Epidermal melanocyte (primary cell): ENCODE measurements around the gene ZNF681.
"Not testable (repeated sequence)": the region's sequence is repeated elsewhere in the genome, so short reads cannot be mapped to it uniquely, and the experiment has no call there.

Source experiments
- DNase-seq: peaks from one replicate; pipeline ENCODE4 v3.0.0; 2011; ENCODE audit warnings: low spot score; ENCODE audit not compliant: insufficient read length

ZNF681 gene

GRCh38 chr19:23774106-23774505, 15.4 kb upstream of the ZNF681 start:
- no peak for DNase-seq

- no peak for DNase-seq
Measured at GRCh38 chr19:23772675-23773063, 14.0 kb upstream of the ZNF681 start.

GRCh38 chr19:23771761-23772674, 13.3 kb upstream of the ZNF681 start:
- DNase-seq = no peak

- DNase-seq = no peak
Measured at GRCh38 chr19:23771316-23771715, 12.6 kb upstream of the ZNF681 start.

- DNase-seq = no peak
Measured at GRCh38 chr19:23770672-23771250, 12.1 kb upstream of the ZNF681 start.

GRCh38 chr19:23769691-23770468, 11.2 kb upstream of the ZNF681 start:
- no peak for DNase-seq

- DNase-seq = no peak
Measured at GRCh38 chr19:23766951-23767350, 8.3 kb upstream of the ZNF681 start.

- DNase-seq = no peak
Measured at GRCh38 chr19:23764781-23765180, 6.1 kb upstream of the ZNF681 start.

GRCh38 chr19:23762884-23763711, 4.4 kb upstream of the ZNF681 start:
- no peak for DNase-seq

GRCh38 chr19:23762548-23762883, 3.8 kb upstream of the ZNF681 start:
- DNase-seq = no peak

- not testable (repeated sequence) for DNase-seq
Measured at GRCh38 chr19:23760326-23760725, 1.6 kb upstream of the ZNF681 start.

- not testable (repeated sequence) for DNase-seq
Measured at GRCh38 chr19:23743633-23744232, 15.0 kb downstream of the ZNF681 start.

GRCh38 chr19:23730729-23731465, 27.8 kb downstream of the ZNF681 start:
- DNase-seq = not testable (repeated sequence)

GRCh38 chr19:23724161-23724560, 34.5 kb downstream of the ZNF681 start:
- DNase-seq = not testable (repeated sequence)

GRCh38 chr19:23718802-23719201, 39.9 kb downstream of the ZNF681 start:
- no peak for DNase-seq

GRCh38 chr19:23716792-23717191, 41.9 kb downstream of the ZNF681 start:
- no peak for DNase-seq

GRCh38 chr19:23709347-23709746, 49.3 kb downstream of the ZNF681 start:
- no peak for DNase-seq

- no peak for DNase-seq
Measured at GRCh38 chr19:23706657-23707056, 52.0 kb downstream of the ZNF681 start.

GRCh38 chr19:23699521-23699860, 59.2 kb downstream of the ZNF681 start:
- no peak for DNase-seq
